SK-N-SH (cell line): Measurements from ENCODE around the gene NGB. TPM values are rescaled to one million over a fixed set of nuclear protein-coding genes. Genes with fewer than 3 reads are reported as not detected.

Source experiments
- CTCF ChIA-PET: fragments of 300-600, 350-600 bp; formaldehyde crosslinking; extraction: SDS; loops from one replicate; lab custom pipeline; 2021; lab: Yijun Ruan, JAX
- POLR2A ChIA-PET: fragments of 350-600 bp; sonication (Branson Sonifier 250); formaldehyde crosslinking; extraction: SDS; loops from one replicate; lab custom pipeline; 2020; ENCODE audit warnings: antibody characterized with exemption, inconsistent platforms; lab: Yijun Ruan, JAX
- DNase-seq: peaks from one replicate; pipeline ENCODE4 v3.0.0; 2012
- H2AFZ ChIP-seq: fragments of 200-600 bp; sonication (generic); 2 replicates; pipeline ENCODE4 v1.8.1; 2016; ENCODE audit warnings: antibody characterized with exemption, mild to moderate bottlenecking, low read depth
- H3F3A ChIP-seq: fragments of 200-600 bp; sonication (generic); replicated peaks from 2 replicates; pipeline ENCODE3; 2016; ENCODE audit warnings: antibody characterized with exemption, mild to moderate bottlenecking; ENCODE audit not compliant: insufficient read depth
- H3K27ac ChIP-seq, 2 experiments: fragments of 200-500 bp in 1 of 2; fragments of 200-600 bp in 1 of 2; sonication (Bioruptor generic) in 1 of 2; sonication (generic), shearing (Covaris generic) in 1 of 2; 2 replicates each; pipeline versions ENCODE4 v1.5.1 to v1.6.1; 2014 to 2016; ENCODE audit warnings: low read depth in 2 of 2, inconsistent platforms in 1 of 2, low read length in 1 of 2, mild to moderate bottlenecking in 1 of 2, mixed read lengths in 1 of 2
- H3K27me3 ChIP-seq: fragments of 200-600 bp; sonication (generic), shearing (Covaris generic); 2 replicates; pipeline ENCODE4 v1.6.1; 2016; ENCODE audit warnings: mixed run types; ENCODE audit not compliant: insufficient read depth
- H3K36me3 ChIP-seq, 2 experiments: fragments of 200-500 bp in 1 of 2; fragments of 200-600 bp in 1 of 2; sonication (Bioruptor generic) in 1 of 2; sonication (generic) in 1 of 2; replicated peaks in 1 of 2; 2 replicates each; pipeline versions ENCODE3 to v1.5.1; 2014 to 2016; ENCODE audit warnings: low read length in 1 of 2, mild to moderate bottlenecking in 1 of 2; ENCODE audit not compliant: insufficient read depth in 2 of 2, control insufficient read depth in 1 of 2
- H3K4me1 ChIP-seq, 2 experiments: fragments of 200-500 bp in 1 of 2; fragments of 200-600 bp in 1 of 2; sonication (Bioruptor generic) in 1 of 2; sonication (generic), shearing (Covaris generic) in 1 of 2; 2 replicates each; pipeline versions ENCODE4 v1.5.1 to v1.6.1; 2014 to 2016; ENCODE audit warnings: low read depth in 1 of 2, low read length in 1 of 2, mixed run types in 1 of 2; ENCODE audit not compliant: insufficient read depth in 2 of 2, control insufficient read depth in 1 of 2
- H3K4me2 ChIP-seq: fragments of 200-600 bp; sonication (generic), shearing (Covaris generic); 2 replicates; pipeline ENCODE4 v1.6.1; 2017; ENCODE audit warnings: mixed run types
- H3K4me3 ChIP-seq, 2 experiments: fragments of 200-500 bp in 1 of 2; fragments of 200-600 bp in 1 of 2; sonication (Bioruptor generic) in 1 of 2; sonication (generic), shearing (Covaris generic) in 1 of 2; 2 replicates each; pipeline versions ENCODE4 v1.5.1 to v1.8.1; 2014 to 2016; ENCODE audit warnings: low read depth in 2 of 2, inconsistent platforms in 1 of 2, low read length in 1 of 2, mild to moderate bottlenecking in 1 of 2, mixed read lengths in 1 of 2, moderate library complexity in 1 of 2
- H3K79me2 ChIP-seq: fragments of 200-600 bp; sonication (generic); 2 replicates; pipeline ENCODE4 v1.8.1; 2017; ENCODE audit warnings: mild to moderate bottlenecking; ENCODE audit not compliant: insufficient read depth
- H3K9ac ChIP-seq: fragments of 200-600 bp; sonication (generic); 2 replicates; pipeline ENCODE4 v1.6.1; 2017; ENCODE audit warnings: mixed run types
- H3K9me2 ChIP-seq: fragments of 200-600 bp; sonication (generic); 2 replicates; pipeline ENCODE4 v1.6.1; 2017; ENCODE audit warnings: mixed run types
- H3K9me3 ChIP-seq: fragments of 200-600 bp; sonication (generic); 2 replicates; pipeline ENCODE4 v1.6.1; 2017; ENCODE audit warnings: mixed run types, mild to moderate bottlenecking, moderate library complexity
- H4K20me1 ChIP-seq: fragments of 200-600 bp; sonication (generic); 2 replicates; pipeline ENCODE4 v1.6.1; 2017; ENCODE audit warnings: mild to moderate bottlenecking, mixed run types; ENCODE audit not compliant: insufficient read depth
- EP300 ChIP-seq, 2 experiments: IDR thresholded peaks; 2 replicates each; pipeline versions ENCODE4 v1.4.0 to v1.6.1; 2012; ENCODE audit warnings: borderline replicate concordance in 1 of 2, low read depth in 1 of 2, low read length in 1 of 2
- FOXM1 ChIP-seq: IDR thresholded peaks from 2 replicates; pipeline ENCODE4 v1.4.0; 2012; ENCODE audit warnings: low read depth, mild to moderate bottlenecking
- POLR2AphosphoS5 ChIP-seq: IDR thresholded peaks from 2 replicates; pipeline ENCODE4 v1.6.1; 2012; ENCODE audit warnings: low read depth, low read length
- RAD21 ChIP-seq: IDR thresholded peaks from 2 replicates; pipeline ENCODE4 v1.6.1; 2012; ENCODE audit warnings: mild to moderate bottlenecking, low read length
- RFX5 ChIP-seq: IDR thresholded peaks from 2 replicates; pipeline ENCODE4 v1.6.1; 2012; ENCODE audit warnings: mild to moderate bottlenecking, improper control_type of control experiment, low read length
- RXRA ChIP-seq: IDR thresholded peaks from 2 replicates; pipeline ENCODE4 v1.4.0; 2012; ENCODE audit warnings: low read depth, mild to moderate bottlenecking, borderline replicate concordance
- TCF12 ChIP-seq: IDR thresholded peaks from 2 replicates; pipeline ENCODE4 v1.4.0; 2012
- WGBS: methylation state at CpG from one replicate; pipeline ENCODE4 v1.1.6; 2017; ENCODE audit warnings: low lambda C conversion rate; 5-methylcytosine and 5-hydroxymethylcytosine counted together
- polyA plus RNA-seq, 3 experiments: library from polyadenylated mRNA; depleted of rRNA; stranded (reverse); fragments of >200 nt; gene quantifications; 2 replicates each; pipeline ENCODE4 v1.2.3, GENCODE V29; 2012
- TF ChIP-seq, protein P1 (sequence below): IDR thresholded peaks from 2 replicates; pipeline ENCODE4 v1.4.0; 2012; ENCODE audit warnings: low read depth
- TF ChIP-seq, protein P2 (sequence below): IDR thresholded peaks from 2 replicates; pipeline ENCODE4 v1.6.1; 2012; ENCODE audit warnings: mild to moderate bottlenecking, low read depth, low read length, moderate library complexity
- TF ChIP-seq, protein P3 (sequence below): IDR thresholded peaks from 2 replicates; pipeline ENCODE4 v1.4.0; 2012; ENCODE audit warnings: low read depth, borderline replicate concordance
- TF ChIP-seq, protein P4 (sequence below): fragments of 200-600 bp; sonication (generic); IDR thresholded peaks from 2 replicates; pipeline ENCODE4 v1.6.1; 2017; ENCODE audit warnings: antibody characterized with exemption, mild to moderate bottlenecking, moderate library complexity

Gene NGB
- polyA plus RNA-seq, 1 of the 3 experiments (the other 2 are of a cell fraction) = not detected

DNA sequence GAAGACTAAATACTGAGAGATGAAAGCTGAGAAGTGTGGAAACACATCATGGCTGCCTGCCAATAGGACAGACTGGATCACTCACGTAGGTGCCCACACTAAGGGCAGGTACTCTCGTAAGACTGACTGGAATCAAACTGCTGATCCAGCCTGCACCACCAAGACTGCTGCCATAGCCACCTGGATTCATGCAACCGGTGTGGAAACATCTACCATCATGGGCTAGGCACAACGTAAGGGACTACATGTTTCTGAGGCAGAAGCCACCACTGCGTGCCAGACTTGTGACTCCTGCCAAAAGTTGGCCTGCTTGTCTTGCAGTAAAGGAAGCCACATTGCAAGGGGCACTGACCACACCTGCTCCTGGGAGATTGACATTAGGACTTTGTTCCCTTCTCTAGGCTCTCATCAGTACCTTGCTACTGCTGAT is 45.9 kb upstream of the NGB start:
- 41% methylated on average over 2 of the region's 5 CpGs for WGBS
- Histone ChIP-seq H3K9me3 (no peaks in the 10 kb centered on the region), H3K4me3 (no peak overlapping the region), H3K4me1 (peaks cover 7 to 25% of the 10 kb centered on the region in 2 experiments; a peak in 3 of 4 replicates), H3K36me3 (no peaks in the 10 kb centered on the region), H3K79me2 (peaks cover 41% of the 10 kb centered on the region), H3K4me2 (no peak overlapping the region), H3K27ac (no peak overlapping the region), H3K9me2 (no peaks in the 10 kb centered on the region), H3K27me3 (no peaks in the 10 kb centered on the region), H3F3A (peaks cover 3% of the 10 kb centered on the region), H2AFZ (no peak overlapping the region), H4K20me1 (peaks cover 9% of the 10 kb centered on the region), H3K9ac (no peak overlapping the region)
- POLR2A ChIA-PET = interaction anchor here (0.8 kb wide), 1 partner anchor 60 kb away, joined by 4 read pairs; the partner anchor contains the start of genes SAMD15 and TMED8
- DNase-seq = no peak
- CTCF ChIA-PET = interaction anchor here (0.8 to 8.0 kb wide), 20 partner anchors 10 to 444 kb away, joined by 3 to 143 read pairs (median 6); partner anchors contain the start of gene ZDHHC22
- TF ChIP-seq, protein P1, sequence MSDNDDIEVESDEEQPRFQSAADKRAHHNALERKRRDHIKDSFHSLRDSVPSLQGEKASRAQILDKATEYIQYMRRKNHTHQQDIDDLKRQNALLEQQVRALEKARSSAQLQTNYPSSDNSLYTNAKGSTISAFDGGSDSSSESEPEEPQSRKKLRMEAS = no peak
- TF ChIP-seq EP300 (IDR thresholded peaks at IDR 0.05; ENCODE audit: borderline replicate concordance in 1 of 2, low read depth in 1 of 2, low read length in 1 of 2) (no peak), POLR2AphosphoS5 (no peak), RAD21 (no peak), RFX5 (no peak), TCF12 (no peak), FOXM1 (no peak), RXRA (no peak)
- TF ChIP-seq, protein P2, sequence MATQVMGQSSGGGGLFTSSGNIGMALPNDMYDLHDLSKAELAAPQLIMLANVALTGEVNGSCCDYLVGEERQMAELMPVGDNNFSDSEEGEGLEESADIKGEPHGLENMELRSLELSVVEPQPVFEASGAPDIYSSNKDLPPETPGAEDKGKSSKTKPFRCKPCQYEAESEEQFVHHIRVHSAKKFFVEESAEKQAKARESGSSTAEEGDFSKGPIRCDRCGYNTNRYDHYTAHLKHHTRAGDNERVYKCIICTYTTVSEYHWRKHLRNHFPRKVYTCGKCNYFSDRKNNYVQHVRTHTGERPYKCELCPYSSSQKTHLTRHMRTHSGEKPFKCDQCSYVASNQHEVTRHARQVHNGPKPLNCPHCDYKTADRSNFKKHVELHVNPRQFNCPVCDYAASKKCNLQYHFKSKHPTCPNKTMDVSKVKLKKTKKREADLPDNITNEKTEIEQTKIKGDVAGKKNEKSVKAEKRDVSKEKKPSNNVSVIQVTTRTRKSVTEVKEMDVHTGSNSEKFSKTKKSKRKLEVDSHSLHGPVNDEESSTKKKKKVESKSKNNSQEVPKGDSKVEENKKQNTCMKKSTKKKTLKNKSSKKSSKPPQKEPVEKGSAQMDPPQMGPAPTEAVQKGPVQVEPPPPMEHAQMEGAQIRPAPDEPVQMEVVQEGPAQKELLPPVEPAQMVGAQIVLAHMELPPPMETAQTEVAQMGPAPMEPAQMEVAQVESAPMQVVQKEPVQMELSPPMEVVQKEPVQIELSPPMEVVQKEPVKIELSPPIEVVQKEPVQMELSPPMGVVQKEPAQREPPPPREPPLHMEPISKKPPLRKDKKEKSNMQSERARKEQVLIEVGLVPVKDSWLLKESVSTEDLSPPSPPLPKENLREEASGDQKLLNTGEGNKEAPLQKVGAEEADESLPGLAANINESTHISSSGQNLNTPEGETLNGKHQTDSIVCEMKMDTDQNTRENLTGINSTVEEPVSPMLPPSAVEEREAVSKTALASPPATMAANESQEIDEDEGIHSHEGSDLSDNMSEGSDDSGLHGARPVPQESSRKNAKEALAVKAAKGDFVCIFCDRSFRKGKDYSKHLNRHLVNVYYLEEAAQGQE = no peak
- TF ChIP-seq, protein P3, sequence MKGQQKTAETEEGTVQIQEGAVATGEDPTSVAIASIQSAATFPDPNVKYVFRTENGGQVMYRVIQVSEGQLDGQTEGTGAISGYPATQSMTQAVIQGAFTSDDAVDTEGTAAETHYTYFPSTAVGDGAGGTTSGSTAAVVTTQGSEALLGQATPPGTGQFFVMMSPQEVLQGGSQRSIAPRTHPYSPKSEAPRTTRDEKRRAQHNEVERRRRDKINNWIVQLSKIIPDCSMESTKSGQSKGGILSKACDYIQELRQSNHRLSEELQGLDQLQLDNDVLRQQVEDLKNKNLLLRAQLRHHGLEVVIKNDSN = no peak
- TF ChIP-seq, protein P4, sequence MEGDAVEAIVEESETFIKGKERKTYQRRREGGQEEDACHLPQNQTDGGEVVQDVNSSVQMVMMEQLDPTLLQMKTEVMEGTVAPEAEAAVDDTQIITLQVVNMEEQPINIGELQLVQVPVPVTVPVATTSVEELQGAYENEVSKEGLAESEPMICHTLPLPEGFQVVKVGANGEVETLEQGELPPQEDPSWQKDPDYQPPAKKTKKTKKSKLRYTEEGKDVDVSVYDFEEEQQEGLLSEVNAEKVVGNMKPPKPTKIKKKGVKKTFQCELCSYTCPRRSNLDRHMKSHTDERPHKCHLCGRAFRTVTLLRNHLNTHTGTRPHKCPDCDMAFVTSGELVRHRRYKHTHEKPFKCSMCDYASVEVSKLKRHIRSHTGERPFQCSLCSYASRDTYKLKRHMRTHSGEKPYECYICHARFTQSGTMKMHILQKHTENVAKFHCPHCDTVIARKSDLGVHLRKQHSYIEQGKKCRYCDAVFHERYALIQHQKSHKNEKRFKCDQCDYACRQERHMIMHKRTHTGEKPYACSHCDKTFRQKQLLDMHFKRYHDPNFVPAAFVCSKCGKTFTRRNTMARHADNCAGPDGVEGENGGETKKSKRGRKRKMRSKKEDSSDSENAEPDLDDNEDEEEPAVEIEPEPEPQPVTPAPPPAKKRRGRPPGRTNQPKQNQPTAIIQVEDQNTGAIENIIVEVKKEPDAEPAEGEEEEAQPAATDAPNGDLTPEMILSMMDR = no peak
